NCI-H187 treated with DMSO at 0.1 percent for 48 hours (cell line): Measurements from ENCODE around the gene LIPM.

Experiments
- DNase-seq: peaks from one replicate; lab custom pipeline; 2025; lab: John Stamatoyannopoulos, UW

LIPM gene

GRCh38 chr10:88840881-88841280 is 38.4 kb downstream of the LIPM start:
- DNase-seq = no peak

DNA sequence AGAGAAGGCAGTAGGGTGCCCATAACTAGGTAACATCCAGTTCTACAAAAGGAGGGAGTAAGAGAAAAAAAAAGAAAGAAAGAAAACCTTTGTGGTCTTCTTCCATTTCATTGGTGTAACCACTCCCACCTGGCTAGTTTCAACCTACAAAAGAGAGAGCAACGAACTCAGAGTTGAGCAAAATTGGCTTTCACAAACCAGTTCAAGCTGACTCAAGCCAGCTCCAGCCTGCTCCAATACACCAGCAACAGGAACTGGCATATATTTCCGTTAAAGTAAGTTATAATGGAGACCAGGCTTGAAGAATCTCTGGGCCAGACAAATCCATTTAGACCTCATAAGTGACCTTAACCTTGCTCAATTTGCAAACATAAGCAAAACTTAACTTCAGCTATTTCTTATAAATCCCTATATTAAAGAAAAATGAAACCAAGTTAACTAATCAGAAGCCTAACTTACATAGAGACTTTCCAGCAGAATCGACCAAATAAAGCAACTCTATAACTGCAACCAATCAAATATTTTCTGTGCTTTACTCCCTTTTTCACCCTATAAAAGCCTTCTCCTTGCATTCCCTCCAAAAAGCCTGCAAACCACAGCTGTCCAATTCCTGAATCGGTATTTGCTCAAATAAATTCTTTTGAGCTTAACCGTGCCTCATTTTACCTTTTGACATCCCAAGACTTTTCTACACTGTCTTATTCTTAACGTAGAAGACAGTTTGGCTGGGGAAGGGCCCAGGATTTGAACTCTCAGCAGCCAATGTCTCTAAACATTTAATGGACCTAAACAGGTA is 39.0 kb downstream of the LIPM start:
- DNase-seq = no peak

DNA sequence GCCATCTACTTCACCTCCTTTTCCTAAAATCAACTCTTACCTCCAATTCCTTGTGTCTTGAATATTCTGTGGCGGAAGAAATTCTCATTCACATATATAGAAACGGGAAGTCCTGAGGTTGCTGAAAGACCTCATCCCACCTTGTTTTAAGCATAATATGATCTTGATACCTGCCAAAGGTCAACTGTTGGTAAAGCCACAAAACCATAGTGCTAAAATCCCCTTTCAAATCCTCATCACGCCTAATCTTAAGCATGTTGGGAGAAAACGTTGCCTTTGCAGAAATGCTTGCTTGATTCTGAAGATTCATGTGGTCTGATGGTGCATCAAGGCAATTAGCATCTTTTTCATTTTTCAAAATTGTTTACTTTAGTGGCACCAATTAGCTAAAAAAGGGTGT is 40.6 kb downstream of the LIPM start:
- DNase-seq = no peak

GRCh38 chr10:88848499-88848898 is 46.0 kb downstream of the LIPM start:
- DNase-seq = no peak

- no peak for DNase-seq
Observed at GRCh38 chr10:88849234-88849633, 46.7 kb downstream of the LIPM start.

GRCh38 chr10:88850712-88851111 is 48.2 kb downstream of the LIPM start:
- DNase-seq = no peak

- no peak for DNase-seq
Observed at GRCh38 chr10:88851706-88852105, 49.2 kb downstream of the LIPM start, which contains the start of gene ANKRD22. ANKRD22 (minus strand) TSS chr10:88851844; CDS start chr10:88851607, 237 bp downstream.

GRCh38 chr10:88852327-88852726 is 49.8 kb downstream of the LIPM start:
- DNase-seq = no peak

GRCh38 chr10:88853155-88853881 is 50.8 kb downstream of the LIPM start:
- DNase-seq = no peak

DNA sequence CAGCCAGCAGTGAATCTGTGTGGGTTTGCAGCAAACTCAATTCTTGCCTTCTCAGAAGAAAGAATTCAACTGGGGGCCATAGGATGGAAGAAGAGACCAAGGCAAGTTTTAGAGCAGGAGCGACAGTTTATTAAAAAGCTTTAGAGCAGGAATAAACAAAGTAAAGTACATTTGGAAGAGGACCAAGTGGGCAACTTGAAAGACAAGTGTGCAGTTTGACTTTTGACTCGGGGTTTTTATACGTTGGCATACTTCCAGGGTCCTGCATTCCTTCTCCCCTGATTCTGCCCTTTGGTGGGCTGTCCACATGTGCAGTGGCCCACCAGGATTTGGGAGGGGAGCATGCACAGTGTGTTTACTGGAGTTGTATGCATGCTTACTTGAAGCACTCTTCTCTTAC is 52.2 kb downstream of the LIPM start:
- no peak for DNase-seq

DNA sequence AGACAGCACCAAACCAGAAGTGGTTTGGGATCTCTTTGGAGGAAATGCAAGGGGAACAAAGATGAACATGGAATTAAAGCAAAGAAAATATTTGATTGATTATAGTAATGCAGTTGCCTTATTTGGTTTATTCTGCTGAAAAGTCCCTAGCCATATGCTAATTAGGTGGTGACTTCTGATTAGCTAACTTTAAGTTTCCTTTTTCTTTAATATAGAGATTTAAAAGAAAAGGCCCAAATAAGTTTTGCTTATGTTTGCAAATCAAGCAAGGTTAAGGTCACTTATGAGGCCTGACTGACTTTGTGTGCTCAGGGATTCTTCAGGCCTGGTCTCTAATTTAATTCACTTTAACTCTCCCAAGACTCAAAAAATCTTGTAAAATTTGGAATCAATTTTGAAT is 55.3 kb downstream of the LIPM start:
- no peak for DNase-seq

- no peak for DNase-seq
Observed at GRCh38 chr10:88858491-88858890, 56.0 kb downstream of the LIPM start.

DNA sequence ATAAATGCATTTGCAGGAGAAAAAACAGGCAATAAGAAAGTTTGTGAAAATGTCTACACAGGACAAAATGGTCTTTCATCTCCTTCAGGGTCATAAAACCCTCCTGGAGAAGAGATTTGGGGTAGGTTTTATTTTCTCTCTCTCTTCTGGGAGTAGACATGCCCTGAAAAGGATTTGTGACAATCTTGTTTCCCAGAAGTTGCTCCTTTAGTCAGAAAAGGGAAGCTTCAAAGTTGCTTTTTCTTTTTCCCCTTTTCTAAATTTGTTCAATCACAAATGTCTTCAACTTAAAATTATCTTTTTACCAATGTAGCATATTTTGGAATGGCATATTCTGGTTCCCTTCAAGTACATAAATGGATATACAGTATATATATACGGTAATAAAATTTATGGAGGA is 58.5 kb downstream of the LIPM start:
- no peak for DNase-seq

GRCh38 chr10:88865281-88865876 is 62.8 kb downstream of the LIPM start:
- no peak for DNase-seq

- DNase-seq = no peak
Observed at GRCh38 chr10:88866454-88866853, 63.9 kb downstream of the LIPM start.

DNA sequence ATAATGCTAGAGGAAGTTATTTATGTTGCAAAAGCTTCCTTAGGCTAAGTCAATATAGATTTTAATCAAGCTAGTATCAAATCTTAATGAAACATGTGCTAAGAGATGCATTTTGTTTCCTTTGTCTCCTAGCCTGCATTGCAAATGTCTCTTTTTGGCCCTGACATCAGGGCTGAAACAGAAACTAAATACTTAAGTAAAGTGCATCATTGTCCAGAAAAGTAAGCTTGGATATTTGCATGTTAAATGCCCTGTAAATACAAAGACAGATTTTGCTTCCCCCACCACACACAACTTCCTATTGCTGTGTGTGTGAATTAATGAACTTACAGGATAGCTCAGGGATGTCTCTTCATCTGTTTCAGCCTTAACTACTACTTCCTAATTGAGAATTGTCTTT is 67.6 kb downstream of the LIPM start:
- no peak for DNase-seq
